ENCODE results near the gene RAPH1. TPM values are rescaled to one million over a fixed set of nuclear protein-coding genes. Genes with fewer than 3 reads are reported as not detected.
"Not testable (repeated sequence)": the region's sequence is repeated elsewhere in the genome, so short reads cannot be mapped to it uniquely, and the experiment has no call there.

Gene RAPH1
- total and polyA plus RNA-seq, 11 donors = 3.6 to 30.4 (median 16.2) TPM

DNA sequence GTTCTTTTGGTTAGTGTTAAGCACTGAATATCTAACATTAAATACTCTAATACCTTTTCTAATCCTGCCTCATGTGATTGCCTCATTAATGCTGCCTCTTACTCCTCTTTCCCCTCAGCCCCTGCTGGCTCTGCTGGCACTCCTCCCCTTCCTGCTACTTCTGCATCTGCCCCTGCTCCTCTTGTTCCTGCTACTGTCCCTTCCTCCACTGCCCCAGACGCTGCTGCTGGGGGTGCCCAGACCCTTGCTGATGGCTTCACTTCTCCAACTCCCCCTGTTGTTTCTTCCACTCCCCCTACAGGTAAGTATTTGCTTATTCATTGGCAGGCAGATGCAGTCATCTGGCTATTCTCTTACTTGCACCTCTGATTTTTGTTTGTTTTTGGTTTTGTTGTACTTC lies 138.4 kb downstream of the RAPH1 start:
- Histone ChIP-seq H3K4me3 (no peak overlapping the region), H3K27ac (no peak overlapping the region), H3K27me3 (no peaks in the 10 kb centered on the region), H3K9me3 (no peaks in the 10 kb centered on the region), H3K36me3 (peaks cover 0 to 67% (median 21%) of the 10 kb centered on the region in 9 donors), H3K4me1 (peaks cover 0 to 5% (median 0%) of the 10 kb centered on the region in 12 donors)
- no peak for DNase-seq
- peak in 2 of 4 donors; percentile 29 to 56 for ATAC-seq
- WGBS, 4 donors = 39 to 65% (median 42%) methylated on average over 1 of the region's 1 CpG
- intact Hi-C loops (cut with DNase I) = loop anchor here in 1 of 10 donors (10.0 kb wide), 1 partner anchor 72 kb away; the partner anchor contains the start of gene ABI2
- no peak for TF ChIP-seq POLR2A (IDR thresholded peaks at IDR 0.05)
- TF ChIP-seq, protein P1, sequence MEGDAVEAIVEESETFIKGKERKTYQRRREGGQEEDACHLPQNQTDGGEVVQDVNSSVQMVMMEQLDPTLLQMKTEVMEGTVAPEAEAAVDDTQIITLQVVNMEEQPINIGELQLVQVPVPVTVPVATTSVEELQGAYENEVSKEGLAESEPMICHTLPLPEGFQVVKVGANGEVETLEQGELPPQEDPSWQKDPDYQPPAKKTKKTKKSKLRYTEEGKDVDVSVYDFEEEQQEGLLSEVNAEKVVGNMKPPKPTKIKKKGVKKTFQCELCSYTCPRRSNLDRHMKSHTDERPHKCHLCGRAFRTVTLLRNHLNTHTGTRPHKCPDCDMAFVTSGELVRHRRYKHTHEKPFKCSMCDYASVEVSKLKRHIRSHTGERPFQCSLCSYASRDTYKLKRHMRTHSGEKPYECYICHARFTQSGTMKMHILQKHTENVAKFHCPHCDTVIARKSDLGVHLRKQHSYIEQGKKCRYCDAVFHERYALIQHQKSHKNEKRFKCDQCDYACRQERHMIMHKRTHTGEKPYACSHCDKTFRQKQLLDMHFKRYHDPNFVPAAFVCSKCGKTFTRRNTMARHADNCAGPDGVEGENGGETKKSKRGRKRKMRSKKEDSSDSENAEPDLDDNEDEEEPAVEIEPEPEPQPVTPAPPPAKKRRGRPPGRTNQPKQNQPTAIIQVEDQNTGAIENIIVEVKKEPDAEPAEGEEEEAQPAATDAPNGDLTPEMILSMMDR (IDR thresholded peaks at IDR 0.05) = peak in 8 of 12 donors; percentile 10 to 38 (median 24)

GRCh38 chr2:203395858-203396257 lies 139.2 kb downstream of the RAPH1 start:
- peak in 1 of 4 donors; percentile 30 for ATAC-seq
- intact Hi-C loops (cut with DNase I) = loop anchor here in 1 of 10 donors (10.0 kb wide), 1 partner anchor 71 kb away; the partner anchor contains the start of gene ABI2
- Histone ChIP-seq H3K27me3 (no peaks in the 10 kb centered on the region), H3K4me3 (no peak overlapping the region), H3K4me1 (peaks cover 0 to 5% (median 0%) of the 10 kb centered on the region in 12 donors), H3K9me3 (no peaks in the 10 kb centered on the region), H3K27ac (peak overlapping the region in 1 of 12 donors; percentile 33), H3K36me3 (peaks cover 0 to 69% (median 24%) of the 10 kb centered on the region in 9 donors)
- 95 to 97% (median 96%) methylated on average over 2 of the region's 2 CpGs for WGBS, 4 donors
- no peak for DNase-seq
- no peak for TF ChIP-seq POLR2A (IDR thresholded peaks at IDR 0.05)
- TF ChIP-seq, protein P1 (IDR thresholded peaks at IDR 0.05) = no peak

DNA sequence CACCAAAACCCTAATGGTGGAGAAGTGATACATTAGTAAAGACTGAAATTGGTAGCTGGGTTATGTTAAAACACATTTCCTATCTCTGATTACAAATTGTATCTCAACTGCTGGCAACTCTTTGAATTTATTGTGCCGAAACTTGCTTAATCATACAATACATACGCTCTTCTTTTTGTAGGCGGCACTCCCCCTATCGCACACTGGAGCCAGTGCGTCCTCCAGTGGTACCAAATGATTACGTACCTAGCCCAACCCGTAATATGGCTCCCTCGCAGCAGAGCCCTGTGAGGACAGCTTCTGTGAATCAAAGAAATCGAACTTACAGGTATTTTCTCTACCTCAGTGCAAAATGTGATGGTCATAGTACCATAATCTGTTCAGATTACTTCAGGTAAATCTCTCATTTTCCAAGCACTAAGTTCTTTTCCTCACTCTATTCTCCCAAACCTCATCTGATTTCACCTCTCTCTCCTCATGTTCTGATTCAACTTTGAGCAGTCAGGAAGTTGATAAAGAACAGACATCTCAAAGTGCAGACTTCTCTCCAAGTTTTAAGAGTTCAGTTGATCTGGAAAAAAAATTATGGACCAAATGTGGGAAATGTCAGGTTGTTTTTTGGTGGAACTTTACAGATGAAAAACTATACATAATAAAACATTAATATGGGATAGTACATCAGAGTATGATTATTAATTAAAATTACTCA lies 140.4 kb downstream of the RAPH1 start:
- no peak overlapping the region for H3K4me3 ChIP-seq
- no peaks in the 10 kb centered on the region for H3K27me3 ChIP-seq
- TF ChIP-seq POLR2A (IDR thresholded peaks at IDR 0.05) = no peak
- TF ChIP-seq, protein P1 (IDR thresholded peaks at IDR 0.05) = no peak
- 91 to 95% (median 92%) methylated on average over 9 of the region's 9 CpGs for WGBS, 4 donors
- intact Hi-C loops (cut with DNase I) = loop anchor here in 1 of 10 donors (10.0 kb wide), 1 partner anchor 70 kb away; the partner anchor contains the start of gene ABI2
- H3K9me3 ChIP-seq = no peaks in the 10 kb centered on the region
- no peak overlapping the region for H3K27ac ChIP-seq
- peaks cover 0 to 71% (median 31%) of the 10 kb centered on the region in 9 donors for H3K36me3 ChIP-seq
- peaks cover 0 to 5% (median 0%) of the 10 kb centered on the region in 12 donors for H3K4me1 ChIP-seq
- DNase-seq (no peak), ATAC-seq (no peak)

GRCh38 chr2:203388153-203388552 lies 146.9 kb downstream of the RAPH1 start:
- DNase-seq; H3K27me3 ChIP-seq; H3K4me1 ChIP-seq; intact Hi-C loops (cut with DNase I); H3K9me3 ChIP-seq; H3K27ac ChIP-seq; ATAC-seq; H3K4me3 ChIP-seq: not testable (repeated sequence)
- 91 to 97% (median 95%) methylated on average over 6 of the region's 6 CpGs for WGBS, 4 donors
- H3K36me3 ChIP-seq = peaks cover 0 to 35% (median 16%) of the 10 kb centered on the region in 9 donors
